ENCODE data around the gene SPACA7.

The SPACA7 gene

DNA sequence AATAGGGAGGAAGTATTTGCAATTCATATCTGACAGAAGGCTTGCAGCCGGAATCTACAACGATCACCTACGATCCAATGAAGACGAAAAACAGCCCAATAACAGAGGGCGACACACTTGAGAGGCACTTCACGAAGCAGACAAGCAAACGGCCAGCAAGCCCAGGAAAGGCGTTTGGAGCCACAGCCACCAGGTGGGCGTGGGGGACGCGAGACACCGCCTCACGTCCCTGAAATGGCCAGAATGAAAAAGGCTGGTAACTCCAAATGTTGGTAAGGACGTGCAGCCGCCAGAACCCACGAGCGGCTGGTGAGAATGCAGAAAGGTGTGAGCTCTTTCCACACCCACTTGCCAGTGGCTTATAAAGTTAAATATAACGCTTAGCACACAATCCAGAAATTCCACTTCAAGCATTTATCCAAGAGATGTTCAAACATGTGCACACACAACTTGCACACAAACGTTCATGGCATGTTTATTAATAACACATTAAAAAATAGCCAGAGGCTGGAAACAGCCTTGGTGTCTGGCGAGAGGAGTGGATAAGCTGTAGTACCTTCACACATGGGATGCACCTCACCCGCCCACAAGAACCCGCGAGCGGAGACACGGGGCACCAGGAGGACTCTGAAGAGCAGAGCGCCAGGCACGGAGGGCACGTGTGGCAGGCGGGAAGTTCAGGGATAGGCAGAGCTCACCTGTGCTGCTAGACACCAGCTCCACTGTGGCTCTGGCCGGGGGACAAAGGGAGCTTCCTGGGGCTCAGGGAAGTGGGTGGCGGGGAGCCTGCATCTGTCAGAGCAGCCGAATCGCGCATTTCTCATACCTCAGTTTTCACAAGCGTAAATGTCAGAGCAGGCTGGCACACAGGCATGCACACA lies 89.3 kb downstream of the SPACA7 start:
- DNase-seq (ENCODE audit: low read depth in 2 of 2): no peak

DNA sequence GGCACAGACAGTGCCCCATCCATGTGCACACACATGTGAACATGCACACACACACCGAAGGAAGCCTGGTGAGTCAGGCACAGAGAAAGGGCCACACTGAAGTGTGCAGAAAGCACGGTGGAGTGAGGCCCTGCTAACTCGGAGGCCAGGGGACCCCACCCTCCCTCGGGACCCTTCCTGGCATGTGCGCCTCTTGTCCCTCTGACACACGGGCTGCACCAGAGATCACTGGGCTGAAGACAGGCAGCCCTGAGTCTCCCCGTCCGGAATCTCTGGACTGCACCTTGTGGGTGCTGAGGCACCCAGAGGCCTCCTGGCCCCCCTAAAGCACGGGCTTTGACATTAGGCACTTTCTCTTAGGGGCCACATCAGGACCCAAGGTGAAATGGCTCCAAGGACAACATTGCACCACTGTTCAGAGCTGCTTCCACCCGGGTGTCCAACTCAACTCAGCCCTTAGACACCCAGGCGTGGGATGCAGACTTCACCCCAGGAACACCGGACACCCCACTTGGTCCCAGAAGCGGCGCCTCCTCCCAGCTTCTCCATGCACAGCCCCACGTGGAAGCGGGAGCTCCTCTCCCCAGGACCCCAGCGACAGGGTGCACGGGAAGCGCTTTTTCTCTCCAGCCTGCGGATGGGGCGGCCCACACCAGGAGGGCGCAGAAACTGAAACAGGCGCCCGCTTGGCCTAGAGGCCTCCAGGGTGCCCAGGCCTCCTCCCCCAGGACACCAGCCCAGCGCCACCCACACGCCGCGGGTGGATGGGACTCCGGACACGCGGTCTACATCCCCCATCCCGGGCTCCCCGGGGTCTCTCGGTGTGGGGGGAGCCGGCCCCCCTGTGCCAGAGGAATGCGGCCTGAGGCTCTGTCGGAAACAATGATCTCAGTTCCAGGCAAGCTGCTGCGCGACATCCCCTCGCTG lies 90.2 kb downstream of the SPACA7 start:
- DNase-seq (ENCODE audit: low read depth in 2 of 2): no peak

DNA sequence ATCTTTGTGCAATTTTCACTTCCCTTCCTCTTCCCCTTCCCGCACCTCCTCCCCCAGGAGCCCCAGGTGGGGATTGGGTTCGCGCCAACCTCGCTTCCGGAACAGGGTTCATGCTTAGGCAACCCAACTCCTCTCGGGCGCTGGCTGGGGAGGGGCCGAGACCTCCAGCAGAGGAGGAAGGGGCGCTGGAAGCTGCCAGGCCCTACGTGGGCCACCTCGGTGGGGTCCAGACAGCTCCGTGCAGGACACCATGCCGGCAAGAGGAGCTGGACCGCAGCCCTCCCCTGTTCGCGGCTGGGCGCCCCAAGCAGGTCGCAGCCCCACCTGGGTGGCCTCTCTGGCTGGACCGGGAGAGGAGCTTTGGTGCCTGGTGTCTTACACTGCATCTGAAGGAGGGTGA lies 91.1 kb downstream of the SPACA7 start:
- DNase-seq (ENCODE audit: low read depth in 2 of 2): no peak

DNA sequence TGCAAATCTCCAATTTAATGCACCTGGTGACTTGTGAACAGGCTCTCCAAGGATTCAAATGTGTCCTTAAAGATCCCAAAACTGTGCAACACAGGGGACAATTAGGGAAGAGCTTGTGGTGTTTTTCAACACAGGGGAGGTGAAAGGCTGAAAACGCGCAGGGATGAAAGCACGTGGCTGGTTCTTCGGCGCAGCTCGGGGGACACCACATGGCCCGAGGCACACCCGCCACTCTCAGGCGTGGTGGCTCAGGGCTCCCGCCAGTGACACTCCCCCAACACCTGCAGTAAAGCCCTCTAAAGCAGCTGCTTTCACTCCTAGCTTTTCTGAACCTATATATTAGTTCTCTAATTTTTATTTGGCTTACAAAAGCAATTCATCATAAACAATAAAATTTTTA lies 91.9 kb downstream of the SPACA7 start:
- DNase-seq (ENCODE audit: low read depth in 2 of 2): no peak

DNA sequence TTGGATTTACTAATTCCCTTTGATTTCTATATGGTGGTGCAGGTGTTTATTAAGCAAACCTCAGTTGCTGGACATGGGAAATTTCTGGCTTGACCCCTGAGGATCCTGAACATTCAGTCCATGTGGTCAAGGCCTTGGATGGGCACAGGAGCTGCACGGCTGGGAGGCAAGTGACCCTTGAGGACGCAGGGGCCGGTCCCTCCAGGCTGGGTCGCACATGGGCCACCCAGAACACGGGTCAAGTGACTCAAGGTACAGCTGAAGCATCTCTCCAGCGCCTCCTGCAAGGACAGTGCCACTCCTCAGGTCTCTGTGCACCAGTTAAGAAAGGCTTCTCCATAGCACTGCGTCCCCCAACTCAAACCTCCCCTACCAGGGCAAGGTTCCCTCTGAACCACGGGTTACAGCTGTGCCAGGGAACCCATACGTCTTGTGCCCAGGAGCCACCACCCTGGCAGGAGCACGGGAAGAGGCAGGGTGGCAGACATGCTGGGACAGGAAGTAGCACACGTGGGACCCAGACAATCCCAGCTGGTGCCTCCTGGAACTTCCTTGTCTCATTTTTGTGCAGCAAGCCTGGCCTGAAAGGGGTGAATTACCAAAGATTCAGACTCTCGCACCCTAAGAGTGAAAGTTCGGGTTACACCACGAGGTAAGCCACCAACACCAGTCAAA lies 93.1 kb downstream of the SPACA7 start:
- no peak for DNase-seq (ENCODE audit: low read depth in 2 of 2)

DNA sequence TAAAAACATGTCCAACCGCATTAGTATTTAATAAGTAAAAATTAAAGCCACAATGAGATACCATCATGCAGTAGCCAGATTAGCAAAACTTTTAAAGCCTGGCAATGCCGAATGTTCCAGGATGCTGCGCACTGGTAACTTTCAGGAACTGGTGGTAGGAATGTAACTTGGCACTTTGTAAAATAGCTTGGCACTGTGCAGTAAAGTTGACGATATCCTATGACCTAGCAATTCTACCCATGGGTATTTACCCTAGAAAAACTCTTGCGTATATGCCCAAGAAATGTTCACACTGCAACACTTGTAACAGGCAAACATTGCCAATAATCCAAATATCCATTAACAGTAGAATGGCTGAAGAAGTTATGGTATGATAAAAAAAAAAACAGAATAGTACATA lies 97.7 kb downstream of the SPACA7 start:
- DNase-seq (ENCODE audit: low read depth in 2 of 2): no peak

DNA sequence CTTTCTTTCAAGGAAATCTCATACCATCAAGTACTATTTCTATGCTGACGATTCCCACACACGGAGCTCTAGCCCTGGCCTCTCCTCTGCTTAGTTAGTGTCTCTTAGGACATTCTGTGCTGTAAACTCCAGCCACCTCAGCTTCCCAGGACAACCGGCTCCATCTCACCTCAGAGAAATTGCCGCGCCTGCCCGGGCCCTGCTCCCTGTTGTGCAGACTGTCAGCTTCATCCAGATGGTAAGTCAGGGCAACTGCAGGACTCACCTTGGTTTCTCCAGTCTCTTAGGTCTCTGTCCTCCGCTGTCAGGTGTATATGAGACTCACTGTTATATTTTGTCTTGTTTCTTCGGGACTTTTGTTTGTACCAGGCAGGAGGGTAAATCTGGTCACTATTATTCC lies 98.7 kb downstream of the SPACA7 start:
- DNase-seq (ENCODE audit: low read depth in 2 of 2): no peak

DNA sequence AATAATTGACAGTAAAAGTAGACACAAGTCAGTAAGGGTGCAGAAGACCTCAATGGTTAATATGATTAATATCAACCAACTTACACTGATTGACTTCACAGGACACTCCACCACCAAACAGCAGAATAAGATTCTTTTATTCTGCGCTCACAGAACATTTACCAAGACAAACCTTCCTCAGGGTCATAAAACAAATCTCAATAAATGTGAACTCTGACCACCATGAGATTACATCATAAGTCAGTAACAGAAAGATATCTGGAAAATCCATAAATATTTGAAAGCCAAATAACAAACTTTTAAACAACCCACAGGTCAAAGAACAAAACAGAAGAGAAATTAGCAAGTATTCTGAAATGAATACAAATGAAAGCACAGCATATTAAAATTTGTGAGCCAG lies 99.7 kb downstream of the SPACA7 start:
- DNase-seq (ENCODE audit: low read depth in 2 of 2): no peak

DNA sequence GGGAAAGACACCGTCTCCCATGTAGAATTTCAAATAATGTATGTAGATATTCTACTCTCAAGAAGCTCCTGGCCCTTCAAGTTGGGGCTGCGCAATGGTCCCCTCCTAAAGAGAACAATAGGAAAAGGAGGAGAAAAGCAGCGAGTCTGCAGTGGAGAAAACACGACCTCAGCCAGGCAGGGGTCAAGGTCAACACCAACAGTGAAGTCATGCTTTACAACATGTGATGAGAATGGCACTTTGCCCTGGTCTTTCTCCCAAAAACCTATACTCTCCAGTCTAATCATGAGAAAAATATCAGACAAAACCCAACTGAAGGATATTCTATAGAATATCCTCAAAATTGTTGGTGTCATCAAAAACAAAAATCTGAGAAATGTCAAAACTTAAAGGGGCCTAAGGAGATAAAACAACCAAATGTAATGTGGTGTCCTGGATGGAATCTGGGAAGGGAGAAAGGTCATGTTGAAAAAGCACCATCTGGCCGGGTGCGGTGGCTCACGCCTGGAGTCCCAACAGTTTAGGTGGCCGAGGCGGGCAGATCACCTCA lies 101.0 kb downstream of the SPACA7 start:
- DNase-seq (ENCODE audit: low read depth in 2 of 2): no peak

DNA sequence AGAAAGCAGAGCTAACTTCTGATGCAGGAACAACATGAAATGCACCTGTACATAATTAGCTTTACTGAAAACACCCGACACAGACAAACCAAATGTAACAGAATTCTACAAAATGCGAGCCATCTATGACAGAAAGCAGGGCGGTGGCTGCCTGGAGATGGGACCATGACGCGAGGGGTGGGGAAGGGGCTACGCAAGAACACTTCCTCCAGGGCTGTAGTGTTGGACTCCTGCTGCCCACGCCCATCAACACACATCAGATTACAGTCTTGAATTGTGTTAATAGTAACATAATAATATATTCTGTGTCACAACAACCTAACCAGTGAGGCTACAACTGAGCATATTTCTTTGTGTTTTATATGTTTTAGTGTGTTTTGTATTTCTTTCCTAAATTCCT lies 103.2 kb downstream of the SPACA7 start:
- no peak for DNase-seq (ENCODE audit: low read depth in 2 of 2)

DNA sequence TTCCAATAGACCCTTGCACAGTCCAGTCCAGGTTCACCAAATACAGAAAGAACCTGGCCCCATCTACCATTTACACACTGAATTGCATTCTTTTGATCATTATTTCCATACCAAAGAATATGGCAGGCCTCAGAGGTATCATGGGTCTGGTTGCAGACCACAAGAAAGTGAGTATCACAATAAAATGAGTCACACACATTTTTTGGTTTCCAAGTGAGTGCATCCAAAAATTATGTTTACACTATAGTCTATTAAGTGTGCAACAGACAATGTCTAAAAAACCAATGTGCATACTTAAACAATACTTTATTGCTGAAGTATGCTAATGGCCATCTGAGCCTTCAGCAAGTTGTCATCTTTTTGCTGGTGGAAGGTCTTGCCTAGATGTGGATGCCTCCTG lies 105.3 kb downstream of the SPACA7 start:
- DNase-seq (ENCODE audit: low read depth in 2 of 2): no peak

DNA sequence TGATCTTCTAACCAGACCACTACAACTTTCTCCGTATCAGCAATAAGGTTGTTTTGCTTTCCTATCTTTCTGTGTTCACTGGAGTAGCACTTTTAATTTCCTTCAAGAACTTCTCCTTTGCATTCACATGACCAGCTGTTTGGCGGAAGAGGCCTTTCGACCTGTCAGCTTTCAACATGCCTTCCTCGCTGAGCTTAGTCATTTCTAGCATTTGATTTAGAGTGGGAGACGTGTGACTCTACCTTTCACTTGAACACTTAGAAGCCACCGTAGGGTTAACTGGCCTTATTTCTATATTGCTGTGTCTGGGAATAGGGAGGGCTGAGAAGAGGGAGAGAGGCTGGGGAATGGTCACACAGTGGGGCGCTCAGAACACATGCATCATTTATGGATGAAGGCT lies 107.1 kb downstream of the SPACA7 start:
- DNase-seq (ENCODE audit: low read depth in 2 of 2): no peak
